Endothelial cell of hepatic sinusoid (primary cell): Measurements from ENCODE around the gene SLC16A12.

Experiments used
- in situ Hi-C: cut with HindIII; loops from 2 replicates; pipeline ENCODE4 v1.10.0; 2017; ENCODE audit warnings: low sequenced_read_pairs

SLC16A12 gene

GRCh38 chr10:89515031-89515841 lies 20.2 kb downstream of the SLC16A12 start:
- in situ Hi-C loops = no loop called here

GRCh38 chr10:89513206-89513605 lies 22.2 kb downstream of the SLC16A12 start:
- in situ Hi-C loops = no loop called here

GRCh38 chr10:89505640-89506275 lies 29.6 kb downstream of the SLC16A12 start:
- in situ Hi-C loops = no loop called here

GRCh38 chr10:89504691-89505090 lies 30.7 kb downstream of the SLC16A12 start:
- in situ Hi-C loops = no loop called here

GRCh38 chr10:89503652-89504370 lies 31.6 kb downstream of the SLC16A12 start:
- in situ Hi-C loops = no loop called here

GRCh38 chr10:89503151-89503550 lies 32.2 kb downstream of the SLC16A12 start:
- in situ Hi-C loops = no loop called here

- in situ Hi-C loops = no loop called here
Observed at GRCh38 chr10:89502549-89502948, 32.8 kb downstream of the SLC16A12 start.

GRCh38 chr10:89494575-89494974 lies 40.8 kb downstream of the SLC16A12 start:
- in situ Hi-C loops = no loop called here

- in situ Hi-C loops = no loop called here
Observed at GRCh38 chr10:89494068-89494467, 41.3 kb downstream of the SLC16A12 start.

- in situ Hi-C loops = no loop called here
Observed at GRCh38 chr10:89491932-89492331, 43.5 kb downstream of the SLC16A12 start.

- in situ Hi-C loops = no loop called here
Observed at GRCh38 chr10:89490596-89491335, 44.6 kb downstream of the SLC16A12 start.

- in situ Hi-C loops = no loop called here
Observed at GRCh38 chr10:89482256-89482655, 53.1 kb downstream of the SLC16A12 start.

GRCh38 chr10:89481662-89482061 lies 53.7 kb downstream of the SLC16A12 start:
- in situ Hi-C loops = no loop called here

- in situ Hi-C loops = no loop called here
Observed at GRCh38 chr10:89479771-89480446, 55.5 kb downstream of the SLC16A12 start.

- in situ Hi-C loops = no loop called here
Observed at GRCh38 chr10:89478739-89479654, 56.4 kb downstream of the SLC16A12 start.

- in situ Hi-C loops = no loop called here
Observed at GRCh38 chr10:89478085-89478738, 57.2 kb downstream of the SLC16A12 start.

GRCh38 chr10:89476150-89476549 lies 59.2 kb downstream of the SLC16A12 start:
- in situ Hi-C loops = no loop called here

GRCh38 chr10:89475591-89475998 lies 59.8 kb downstream of the SLC16A12 start:
- in situ Hi-C loops = no loop called here

GRCh38 chr10:89475125-89475524 lies 60.3 kb downstream of the SLC16A12 start:
- in situ Hi-C loops = no loop called here
